Neural progenitor cell (in vitro differentiated cells): ENCODE measurements around the gene CDK5.

Experiments used
- CTCF ChIP-seq: fragments of 200-600 bp; sonication (generic); IDR thresholded peaks from 2 replicates; pipeline ENCODE4 v1.5.1; 2017; ENCODE audit warnings: antibody characterized with exemption, mild to moderate bottlenecking
- EZH2 ChIP-seq: fragments of 200-600 bp; sonication (generic); IDR thresholded peaks from 2 replicates; pipeline ENCODE4 v1.6.1; 2017; ENCODE audit warnings: antibody characterized with exemption, mild to moderate bottlenecking, moderate library complexity
- EZH2phosphoT487 ChIP-seq: fragments of 200-600 bp; sonication (generic); IDR thresholded peaks from 2 replicates; pipeline ENCODE4 v1.6.1; 2017; ENCODE audit warnings: antibody characterized with exemption

DNA sequence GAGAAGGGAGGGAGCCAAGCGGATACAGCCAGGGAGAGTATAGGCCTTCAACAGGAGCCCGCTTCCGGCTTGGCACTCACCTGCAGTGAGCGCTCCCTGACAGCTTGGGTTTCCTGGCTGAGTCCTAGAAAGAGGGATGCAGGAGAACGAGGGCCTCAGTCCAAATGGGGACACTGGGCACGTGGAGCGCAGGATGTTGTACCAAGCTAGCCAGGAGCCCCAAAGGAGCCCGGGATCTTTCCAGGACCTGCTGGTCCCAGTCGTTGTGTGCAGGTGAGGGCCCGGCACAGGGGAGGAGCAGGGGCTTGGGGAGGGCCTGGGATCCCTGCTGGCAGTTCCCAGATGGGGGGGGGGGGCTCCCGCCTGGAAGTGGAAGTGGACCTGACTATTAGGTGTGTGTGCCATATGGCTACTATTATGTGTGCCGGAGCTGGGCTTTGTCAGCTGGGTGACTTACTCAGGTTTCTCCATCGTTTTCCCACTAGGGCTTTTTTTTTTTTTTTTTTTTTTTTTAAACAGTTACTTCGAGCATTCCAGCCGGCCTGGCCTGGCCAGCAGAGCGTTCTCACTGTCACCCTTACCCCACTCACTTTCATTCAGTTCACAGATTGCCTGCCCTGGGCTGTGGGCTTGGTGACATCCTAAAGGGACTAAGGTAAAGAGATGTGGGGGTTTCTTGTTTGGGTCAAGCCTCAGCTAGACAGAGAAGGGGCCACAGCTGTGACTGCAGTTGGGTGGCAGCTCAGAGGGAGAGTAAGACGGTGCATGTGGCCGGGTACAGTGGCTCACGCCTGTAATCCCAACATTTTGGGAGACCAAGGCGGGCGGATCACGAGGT lies 32.4 kb upstream of the CDK5 start:
- TF ChIP-seq CTCF: no peak
- no peak for TF ChIP-seq EZH2
- no peak for TF ChIP-seq EZH2phosphoT487
